Neural crest cell (in vitro differentiated cells): Measurements from ENCODE around the gene RABEP2. TPM values are rescaled to one million over a fixed set of nuclear protein-coding genes. Genes with fewer than 3 reads are reported as not detected.

Source experiments
- DNase-seq: peaks from one replicate; pipeline ENCODE4 v3.0.0; 2021; ENCODE audit warnings: low read depth, mixed read lengths, low spot score
- H3K27ac Mint-ChIP-seq: one replicate; pipeline ENCODE4 v1.8.0; 2021; ENCODE audit warnings: mild to moderate bottlenecking, mixed read lengths; ENCODE audit not compliant: unreplicated experiment
- H3K27me3 Mint-ChIP-seq: 2 replicates; pipeline ENCODE4 v1.8.0; 2021; ENCODE audit warnings: low read depth, mild to moderate bottlenecking, mixed read lengths
- H3K36me3 Mint-ChIP-seq: 2 replicates; pipeline ENCODE4 v1.8.0; 2021; ENCODE audit warnings: low read depth, mild to moderate bottlenecking, mixed read lengths
- H3K4me1 Mint-ChIP-seq: 2 replicates; pipeline ENCODE4 v1.8.0; 2021; ENCODE audit warnings: mixed read lengths
- H3K4me3 Mint-ChIP-seq: one replicate; pipeline ENCODE4 v1.8.0; 2021; ENCODE audit warnings: mild to moderate bottlenecking, mixed read lengths
- H3K9me3 Mint-ChIP-seq: 2 replicates; pipeline ENCODE4 v1.8.0; 2021; ENCODE audit warnings: mixed read lengths
- total RNA-seq: library from RNA; stranded (reverse); gene quantifications from 2 replicates; pipeline ENCODE4 v1.2.1, GENCODE V29; 2021
- TF ChIP-seq, protein P1 (sequence below): fragments of 200-600 bp; sonication (generic); conservative IDR thresholded peaks from 2 replicates; pipeline ENCODE4 v1.5.0; 2021; ENCODE audit warnings: antibody characterized with exemption, mild to moderate bottlenecking

RABEP2 gene
- total RNA-seq, 1 donor from 2014 or later, result 20.2 TPM

DNA sequence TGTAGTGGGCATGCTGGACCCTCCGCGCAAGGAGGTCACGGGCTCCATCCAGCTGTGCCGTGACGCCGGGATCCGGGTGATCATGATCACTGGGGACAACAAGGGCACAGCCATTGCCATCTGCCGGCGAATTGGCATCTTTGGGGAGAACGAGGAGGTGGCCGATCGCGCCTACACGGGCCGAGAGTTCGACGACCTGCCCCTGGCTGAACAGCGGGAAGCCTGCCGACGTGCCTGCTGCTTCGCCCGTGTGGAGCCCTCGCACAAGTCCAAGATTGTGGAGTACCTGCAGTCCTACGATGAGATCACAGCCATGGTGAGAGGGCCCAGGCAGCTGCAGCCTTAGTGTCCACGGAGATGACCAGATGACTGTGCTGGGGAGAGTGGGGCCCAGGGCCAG is 24.4 kb downstream of the RABEP2 start:
- Mint-ChIP-seq H3K27me3 (no peaks in the 10 kb centered on the region), H3K4me3 (no peak overlapping the region)

DNA sequence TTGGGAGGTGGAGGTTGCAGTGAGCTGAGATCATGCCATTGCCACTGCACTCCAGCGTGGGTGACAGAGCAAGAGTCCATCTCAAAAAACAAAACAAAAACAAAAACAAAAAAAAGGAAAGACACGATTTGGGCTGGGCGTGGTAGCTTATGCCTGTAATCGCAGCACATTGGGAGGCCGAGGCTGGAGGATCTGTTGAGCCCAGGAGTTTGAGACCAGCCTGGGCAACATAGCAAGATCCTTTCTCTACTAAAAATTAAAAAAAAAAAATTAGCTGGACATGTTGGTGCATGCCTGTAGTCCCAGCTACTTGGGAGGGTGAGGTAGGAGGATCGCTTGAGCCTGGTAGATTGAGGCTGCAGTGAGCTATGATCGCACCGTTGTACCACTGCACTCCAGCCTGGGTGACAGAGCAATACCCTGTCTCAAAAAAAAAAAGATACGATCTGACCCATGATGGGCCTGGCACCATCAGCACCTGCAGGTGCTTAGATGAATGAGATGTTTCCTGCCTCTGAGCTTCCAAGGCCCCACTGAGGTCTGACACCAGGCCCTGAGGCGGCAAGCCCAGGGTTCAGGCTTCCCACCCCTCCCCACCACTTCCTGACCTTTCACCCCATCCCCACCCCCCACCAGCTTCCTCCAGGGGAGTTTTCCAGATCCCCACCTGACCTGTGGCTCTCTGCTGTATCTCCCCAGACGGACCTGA is 25.0 kb downstream of the RABEP2 start:
- Mint-ChIP-seq H3K4me3 (no peak overlapping the region), H3K36me3 (no peaks in the 10 kb centered on the region), H3K27me3 (no peaks in the 10 kb centered on the region), H3K27ac (no peak overlapping the region), H3K9me3 (no peaks in the 10 kb centered on the region), H3K4me1 (no peaks in the 10 kb centered on the region)
- DNase-seq, result no peak
- TF ChIP-seq, protein P1, sequence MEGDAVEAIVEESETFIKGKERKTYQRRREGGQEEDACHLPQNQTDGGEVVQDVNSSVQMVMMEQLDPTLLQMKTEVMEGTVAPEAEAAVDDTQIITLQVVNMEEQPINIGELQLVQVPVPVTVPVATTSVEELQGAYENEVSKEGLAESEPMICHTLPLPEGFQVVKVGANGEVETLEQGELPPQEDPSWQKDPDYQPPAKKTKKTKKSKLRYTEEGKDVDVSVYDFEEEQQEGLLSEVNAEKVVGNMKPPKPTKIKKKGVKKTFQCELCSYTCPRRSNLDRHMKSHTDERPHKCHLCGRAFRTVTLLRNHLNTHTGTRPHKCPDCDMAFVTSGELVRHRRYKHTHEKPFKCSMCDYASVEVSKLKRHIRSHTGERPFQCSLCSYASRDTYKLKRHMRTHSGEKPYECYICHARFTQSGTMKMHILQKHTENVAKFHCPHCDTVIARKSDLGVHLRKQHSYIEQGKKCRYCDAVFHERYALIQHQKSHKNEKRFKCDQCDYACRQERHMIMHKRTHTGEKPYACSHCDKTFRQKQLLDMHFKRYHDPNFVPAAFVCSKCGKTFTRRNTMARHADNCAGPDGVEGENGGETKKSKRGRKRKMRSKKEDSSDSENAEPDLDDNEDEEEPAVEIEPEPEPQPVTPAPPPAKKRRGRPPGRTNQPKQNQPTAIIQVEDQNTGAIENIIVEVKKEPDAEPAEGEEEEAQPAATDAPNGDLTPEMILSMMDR, result no peak

More for the DNA sequence above, 24.4 kb downstream of the RABEP2 start:
- DNase-seq, result no peak
- TF ChIP-seq, protein P1, result no peak
- no peak overlapping the region for H3K27ac Mint-ChIP-seq
- H3K9me3 Mint-ChIP-seq, result no peaks in the 10 kb centered on the region
- no peaks in the 10 kb centered on the region for H3K36me3 Mint-ChIP-seq
- H3K4me1 Mint-ChIP-seq, result no peaks in the 10 kb centered on the region

- Mint-ChIP-seq H3K27me3 (no peaks in the 10 kb centered on the region), H3K4me1 (no peaks in the 10 kb centered on the region), H3K4me3 (no peak overlapping the region), H3K9me3 (no peaks in the 10 kb centered on the region), H3K36me3 (no peaks in the 10 kb centered on the region), H3K27ac (peak overlapping the region; percentile 30)
- no peak for DNase-seq
- TF ChIP-seq, protein P1, result no peak
These were observed 26.1 kb downstream of the RABEP2 start for GRCh38 chr16:28898942-28899341.

DNA sequence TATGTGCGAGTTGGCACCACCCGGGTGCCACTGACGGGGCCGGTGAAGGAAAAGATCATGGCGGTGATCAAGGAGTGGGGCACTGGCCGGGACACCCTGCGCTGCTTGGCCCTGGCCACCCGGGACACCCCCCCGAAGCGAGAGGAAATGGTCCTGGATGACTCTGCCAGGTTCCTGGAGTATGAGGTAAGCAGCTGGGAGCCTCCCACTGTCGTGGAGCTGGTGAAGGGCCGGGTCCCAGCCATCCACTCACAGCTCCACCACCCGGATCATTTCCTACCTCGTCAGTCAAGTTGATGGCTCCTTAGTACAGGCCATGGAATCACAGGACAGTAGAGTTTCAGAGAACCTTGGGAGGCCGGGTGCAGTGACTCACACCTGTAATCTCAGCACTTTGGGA is 26.8 kb downstream of the RABEP2 start:
- no peaks in the 10 kb centered on the region for H3K9me3 Mint-ChIP-seq
- H3K4me1 Mint-ChIP-seq, result no peaks in the 10 kb centered on the region
- DNase-seq, result no peak
- TF ChIP-seq, protein P1, result no peak
- no peak overlapping the region for H3K27ac Mint-ChIP-seq
- H3K36me3 Mint-ChIP-seq, result no peaks in the 10 kb centered on the region
- no peak overlapping the region for H3K4me3 Mint-ChIP-seq
- H3K27me3 Mint-ChIP-seq, result no peaks in the 10 kb centered on the region

DNA sequence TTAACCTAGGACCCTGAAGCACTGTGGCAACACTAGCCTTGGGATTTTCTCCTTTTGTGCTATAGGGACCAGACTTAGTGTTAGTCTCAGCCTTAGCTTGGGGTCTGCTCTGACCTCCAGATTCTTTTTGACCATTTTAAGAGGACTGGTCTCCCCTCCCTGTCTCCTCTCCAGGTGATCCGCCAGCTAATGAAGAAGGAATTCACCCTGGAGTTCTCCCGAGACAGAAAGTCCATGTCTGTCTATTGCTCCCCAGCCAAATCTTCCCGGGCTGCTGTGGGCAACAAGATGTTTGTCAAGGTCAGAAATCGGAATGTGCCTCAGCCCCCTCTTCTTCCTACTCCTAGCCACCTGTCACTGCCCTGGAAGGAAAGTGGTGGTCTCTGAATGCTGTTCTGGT is 27.2 kb downstream of the RABEP2 start:
- Mint-ChIP-seq H3K9me3 (no peaks in the 10 kb centered on the region), H3K4me1 (no peaks in the 10 kb centered on the region), H3K27me3 (no peaks in the 10 kb centered on the region), H3K4me3 (no peak overlapping the region), H3K27ac (peak overlapping the region; percentile 71), H3K36me3 (no peaks in the 10 kb centered on the region)
- TF ChIP-seq, protein P1, result no peak
- no peak for DNase-seq
